MM.1S (cell line): Measurements from ENCODE around the gene CPLX1.

Experiments used
- CTCF ChIP-seq: fragments of 300-600 bp; sonication (generic); IDR thresholded peaks from 2 replicates; pipeline ENCODE4 v1.5.1; 2016; ENCODE audit warnings: antibody characterized with exemption, low read length, mixed read lengths
- EZH2 ChIP-seq: fragments of 300-600 bp; sonication (generic); optimal IDR thresholded peaks from 2 replicates; pipeline ENCODE3; 2017; ENCODE audit warnings: low read depth, mild to moderate bottlenecking, antibody characterized with exemption, low read length, mixed read lengths

- no peak for TF ChIP-seq EZH2
- no peak for TF ChIP-seq CTCF
Measured at GRCh38 chr4:790466-790820, 35.5 kb downstream of the CPLX1 start.
